ENCODE results near the gene LAMC2.

The LAMC2 gene

GRCh38 chr1:183289051-183289496 lies 103.0 kb downstream of the LAMC2 start:
- no peak for DNase-seq

GRCh38 chr1:183290628-183291027 lies 104.6 kb downstream of the LAMC2 start:
- DNase-seq = no peak

DNA sequence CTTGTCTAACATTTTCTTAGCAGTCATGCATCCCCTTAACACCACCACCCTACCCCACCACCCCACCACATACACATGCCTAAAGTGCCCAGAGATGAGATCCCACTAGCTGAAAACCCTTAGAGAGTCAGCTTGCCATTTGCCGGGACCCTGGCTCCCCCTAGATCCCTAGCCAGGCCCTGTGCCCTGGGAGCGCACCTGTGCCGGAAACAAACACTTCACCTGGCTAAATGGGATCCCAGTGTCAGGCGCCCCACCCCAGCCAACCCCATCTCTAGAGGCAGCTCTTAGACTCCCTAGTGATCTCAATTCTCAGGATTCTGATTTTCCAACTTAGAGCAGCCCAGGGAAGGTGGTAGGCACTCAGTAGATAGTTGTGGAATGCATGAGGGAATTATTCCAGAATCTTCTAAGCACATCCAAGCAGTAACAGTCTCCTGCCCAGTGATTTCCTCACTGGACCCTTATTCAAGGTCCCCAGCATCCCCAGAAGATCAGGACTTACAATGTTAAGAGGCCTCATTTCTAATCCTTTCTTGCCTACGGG lies 105.2 kb downstream of the LAMC2 start:
- DNase-seq = peak; percentile 17

GRCh38 chr1:183291802-183292514 lies 105.9 kb downstream of the LAMC2 start:
- DNase-seq = peak; percentile 79

GRCh38 chr1:183293241-183293640 lies 107.2 kb downstream of the LAMC2 start:
- DNase-seq = no peak

GRCh38 chr1:183293876-183294275 lies 107.8 kb downstream of the LAMC2 start:
- no peak for DNase-seq

Data from fibroblast of skin of abdomen (primary cell).